ENCODE measurements around the gene CDT1. TPM values are rescaled to one million over a fixed set of nuclear protein-coding genes. Genes with fewer than 3 reads are reported as not detected.

The CDT1 gene
- total RNA-seq, 3 donors from 2014 or later = 2.9 to 20.9 (median 7.6) TPM

DNA sequence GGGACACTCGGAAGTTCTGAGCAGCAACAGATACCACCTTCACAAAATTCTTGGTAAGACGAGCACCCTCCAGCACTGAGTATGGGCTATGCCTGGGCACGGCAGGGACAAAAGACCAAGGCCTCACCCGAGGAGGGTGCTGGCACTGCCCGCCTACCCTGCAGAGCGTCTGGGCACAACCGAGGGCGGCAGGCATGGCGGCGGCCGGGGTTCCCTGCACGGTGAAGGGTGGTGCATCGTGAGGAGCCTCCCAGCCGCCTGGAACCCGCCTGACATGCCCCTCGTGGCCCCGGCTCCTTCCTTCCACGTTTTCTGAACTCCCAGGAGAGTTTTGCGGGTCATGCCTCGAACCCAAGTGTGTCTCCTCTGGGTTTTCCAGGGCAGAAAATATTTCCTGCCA, 34.2 kb downstream of the CDT1 start:
- Histone ChIP-seq H3K4me1 (ENCODE audit: low read depth) (no peaks in the 10 kb centered on the region), H3K9me3 (no peaks in the 10 kb centered on the region), H3K36me3 (ENCODE audit: low read depth) (no peaks in the 10 kb centered on the region), H3K4me3 (no peak overlapping the region)
- DNase-seq (no peak), ATAC-seq (no peak)
- intact Hi-C loops (cut with DNase I, micrococcal nuclease) = no loop called here
- TF ChIP-seq, protein P1, sequence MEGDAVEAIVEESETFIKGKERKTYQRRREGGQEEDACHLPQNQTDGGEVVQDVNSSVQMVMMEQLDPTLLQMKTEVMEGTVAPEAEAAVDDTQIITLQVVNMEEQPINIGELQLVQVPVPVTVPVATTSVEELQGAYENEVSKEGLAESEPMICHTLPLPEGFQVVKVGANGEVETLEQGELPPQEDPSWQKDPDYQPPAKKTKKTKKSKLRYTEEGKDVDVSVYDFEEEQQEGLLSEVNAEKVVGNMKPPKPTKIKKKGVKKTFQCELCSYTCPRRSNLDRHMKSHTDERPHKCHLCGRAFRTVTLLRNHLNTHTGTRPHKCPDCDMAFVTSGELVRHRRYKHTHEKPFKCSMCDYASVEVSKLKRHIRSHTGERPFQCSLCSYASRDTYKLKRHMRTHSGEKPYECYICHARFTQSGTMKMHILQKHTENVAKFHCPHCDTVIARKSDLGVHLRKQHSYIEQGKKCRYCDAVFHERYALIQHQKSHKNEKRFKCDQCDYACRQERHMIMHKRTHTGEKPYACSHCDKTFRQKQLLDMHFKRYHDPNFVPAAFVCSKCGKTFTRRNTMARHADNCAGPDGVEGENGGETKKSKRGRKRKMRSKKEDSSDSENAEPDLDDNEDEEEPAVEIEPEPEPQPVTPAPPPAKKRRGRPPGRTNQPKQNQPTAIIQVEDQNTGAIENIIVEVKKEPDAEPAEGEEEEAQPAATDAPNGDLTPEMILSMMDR (IDR thresholded peaks at IDR 0.05) = no peak

DNA sequence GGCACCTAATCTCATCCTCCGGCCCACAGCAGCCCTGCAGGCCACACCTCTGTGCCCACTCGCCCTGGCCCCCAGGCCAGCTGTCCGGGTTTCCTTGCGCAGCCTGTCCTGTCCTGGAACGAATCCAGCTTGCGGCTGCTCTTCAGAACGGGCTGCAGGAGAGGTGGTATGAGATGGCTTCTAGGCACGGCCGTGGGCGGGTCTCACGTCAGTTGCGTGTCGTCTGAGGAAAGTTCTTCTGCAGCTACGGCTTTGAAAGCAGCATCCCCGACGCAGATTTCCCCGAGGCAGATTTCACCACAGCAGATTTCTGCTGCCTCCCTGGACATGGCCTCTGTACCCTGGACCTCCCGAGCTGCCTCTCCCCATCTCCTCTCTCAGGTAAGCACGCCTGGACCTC, 35.0 kb downstream of the CDT1 start:
- DNase-seq (no peak), ATAC-seq (no peak)
- no peaks in the 10 kb centered on the region for H3K36me3 ChIP-seq (ENCODE audit: low read depth)
- H3K4me3 ChIP-seq = no peak overlapping the region
- H3K9me3 ChIP-seq = no peaks in the 10 kb centered on the region
- H3K4me1 ChIP-seq (ENCODE audit: low read depth) = no peaks in the 10 kb centered on the region
- intact Hi-C loops (cut with DNase I, micrococcal nuclease) = no loop called here
- TF ChIP-seq, protein P1 (IDR thresholded peaks at IDR 0.05) = no peak

DNA sequence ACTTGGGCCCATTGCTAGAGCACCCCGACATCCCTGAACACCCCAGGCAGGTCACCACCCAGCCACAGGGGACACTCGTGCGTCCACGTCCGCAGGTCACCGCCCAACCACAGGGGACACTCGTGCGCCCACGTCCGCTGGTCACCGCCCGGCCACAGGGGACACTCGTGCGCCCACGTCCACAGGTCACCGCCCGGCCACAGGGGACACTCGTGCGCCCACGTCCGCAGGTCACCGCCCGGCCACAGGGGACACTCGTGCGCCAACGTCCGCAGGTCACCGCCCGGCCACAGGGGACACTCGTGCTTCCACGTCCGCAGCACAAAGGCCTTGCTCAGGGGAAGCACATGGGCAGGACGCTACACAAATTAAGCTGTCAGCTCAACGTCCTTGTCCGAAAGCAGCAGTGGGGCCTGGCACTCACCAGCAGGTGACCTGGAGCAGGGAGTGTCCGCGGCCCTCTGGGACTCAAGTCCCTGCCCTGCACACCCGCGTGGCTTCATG, 35.5 kb downstream of the CDT1 start:
- no peaks in the 10 kb centered on the region for H3K4me1 ChIP-seq (ENCODE audit: low read depth)
- ATAC-seq (no peak), DNase-seq (no peak)
- no peaks in the 10 kb centered on the region for H3K36me3 ChIP-seq (ENCODE audit: low read depth)
- intact Hi-C loops (cut with DNase I, micrococcal nuclease) = no loop called here
- TF ChIP-seq, protein P1 (IDR thresholded peaks at IDR 0.05) = no peak
- no peak overlapping the region for H3K4me3 ChIP-seq
- no peaks in the 10 kb centered on the region for H3K9me3 ChIP-seq

DNA sequence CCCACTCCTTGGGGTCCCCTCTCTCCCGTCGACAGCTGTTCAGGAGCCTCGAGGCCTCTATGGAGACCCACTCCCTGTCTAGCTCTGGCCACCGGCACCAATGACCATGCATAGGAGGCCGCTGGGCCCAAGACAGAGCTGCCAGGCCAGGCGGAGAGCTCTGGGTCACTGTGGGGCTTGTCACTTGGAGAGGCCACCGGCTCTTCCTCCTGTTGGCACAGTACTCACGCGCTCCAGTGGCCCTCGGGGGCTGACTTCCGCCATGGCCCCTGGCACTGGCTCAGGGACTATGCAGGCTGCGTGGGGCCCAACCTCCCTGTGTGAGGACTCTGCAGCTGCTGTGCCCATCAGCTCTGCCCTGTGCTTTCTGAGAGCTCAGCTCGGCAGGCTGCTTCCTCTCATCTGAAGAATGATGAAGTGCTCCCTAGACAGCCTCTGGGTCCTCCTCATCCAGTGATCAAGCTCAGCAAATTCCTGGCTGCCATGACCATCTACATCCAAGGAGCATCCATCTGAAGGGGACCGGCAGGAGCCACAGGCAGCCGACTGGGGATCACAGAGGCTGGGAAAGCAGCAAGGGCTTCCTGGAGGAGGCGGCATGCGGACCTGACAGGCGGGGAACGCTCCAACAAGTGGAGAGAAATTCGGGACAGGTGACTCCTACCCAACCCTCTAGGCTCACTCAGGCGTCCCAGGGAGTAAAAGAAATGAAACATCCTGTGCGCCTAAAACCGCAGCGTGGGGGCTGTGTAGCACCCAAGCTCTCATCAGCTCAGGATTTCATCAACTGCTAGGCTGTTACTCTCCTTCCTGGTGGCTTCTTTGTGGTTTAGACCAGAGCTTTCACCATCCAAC, 36.4 kb downstream of the CDT1 start:
- Histone ChIP-seq H3K9me3 (no peaks in the 10 kb centered on the region), H3K36me3 (ENCODE audit: low read depth) (no peaks in the 10 kb centered on the region), H3K4me1 (ENCODE audit: low read depth) (no peaks in the 10 kb centered on the region), H3K4me3 (no peak overlapping the region)
- ATAC-seq (no peak), DNase-seq (no peak)
- TF ChIP-seq, protein P1 (IDR thresholded peaks at IDR 0.05) = no peak
- intact Hi-C loops (cut with DNase I, micrococcal nuclease) = no loop called here

DNA sequence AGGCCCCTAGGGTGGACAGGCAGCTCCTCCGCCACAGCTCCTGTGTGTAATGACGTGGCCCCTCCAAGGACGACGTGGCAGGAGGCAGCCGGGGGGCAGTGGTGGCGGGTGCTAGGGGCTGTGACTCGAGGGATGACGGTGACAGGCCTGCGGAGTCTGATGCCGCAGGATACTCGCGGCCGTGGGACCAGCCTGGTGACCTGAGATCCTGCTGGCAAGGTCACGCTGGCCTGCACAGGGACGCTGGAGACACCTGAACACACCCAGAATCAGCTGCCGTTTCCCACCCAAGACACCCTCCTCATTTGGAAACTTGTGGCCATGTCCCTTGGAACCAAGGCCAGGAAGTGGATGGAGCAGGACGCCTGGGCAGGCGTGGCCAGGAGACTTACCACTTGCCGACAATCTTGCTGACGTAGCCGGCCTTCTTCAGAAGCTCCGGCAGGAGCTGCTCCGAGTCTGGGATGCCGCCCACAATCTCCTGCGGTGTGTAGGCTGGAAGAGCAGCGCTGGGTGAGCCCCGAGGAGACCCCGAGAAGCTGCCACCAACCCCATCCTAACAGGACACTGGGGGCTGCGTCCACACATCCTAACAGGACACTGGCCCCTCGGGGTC, 37.1 kb downstream of the CDT1 start:
- H3K36me3 ChIP-seq (ENCODE audit: low read depth) = no peaks in the 10 kb centered on the region
- no peak for ATAC-seq
- no peaks in the 10 kb centered on the region for H3K9me3 ChIP-seq
- no peaks in the 10 kb centered on the region for H3K4me1 ChIP-seq (ENCODE audit: low read depth)
- intact Hi-C loops (cut with DNase I, micrococcal nuclease) = no loop called here
- DNase-seq = no peak
- no peak overlapping the region for H3K4me3 ChIP-seq
- TF ChIP-seq, protein P1 (IDR thresholded peaks at IDR 0.05) = no peak

Measured in mucosa of descending colon (tissue), 3 donors.